NCI-H446 treated with DMSO at 0.1 percent for 48 hours (cell line): ENCODE measurements around the gene VAV2.

ENCODE experiments used
- DNase-seq: peaks from one replicate; lab custom pipeline; 2025; lab: John Stamatoyannopoulos, UW

VAV2 gene, protein sequence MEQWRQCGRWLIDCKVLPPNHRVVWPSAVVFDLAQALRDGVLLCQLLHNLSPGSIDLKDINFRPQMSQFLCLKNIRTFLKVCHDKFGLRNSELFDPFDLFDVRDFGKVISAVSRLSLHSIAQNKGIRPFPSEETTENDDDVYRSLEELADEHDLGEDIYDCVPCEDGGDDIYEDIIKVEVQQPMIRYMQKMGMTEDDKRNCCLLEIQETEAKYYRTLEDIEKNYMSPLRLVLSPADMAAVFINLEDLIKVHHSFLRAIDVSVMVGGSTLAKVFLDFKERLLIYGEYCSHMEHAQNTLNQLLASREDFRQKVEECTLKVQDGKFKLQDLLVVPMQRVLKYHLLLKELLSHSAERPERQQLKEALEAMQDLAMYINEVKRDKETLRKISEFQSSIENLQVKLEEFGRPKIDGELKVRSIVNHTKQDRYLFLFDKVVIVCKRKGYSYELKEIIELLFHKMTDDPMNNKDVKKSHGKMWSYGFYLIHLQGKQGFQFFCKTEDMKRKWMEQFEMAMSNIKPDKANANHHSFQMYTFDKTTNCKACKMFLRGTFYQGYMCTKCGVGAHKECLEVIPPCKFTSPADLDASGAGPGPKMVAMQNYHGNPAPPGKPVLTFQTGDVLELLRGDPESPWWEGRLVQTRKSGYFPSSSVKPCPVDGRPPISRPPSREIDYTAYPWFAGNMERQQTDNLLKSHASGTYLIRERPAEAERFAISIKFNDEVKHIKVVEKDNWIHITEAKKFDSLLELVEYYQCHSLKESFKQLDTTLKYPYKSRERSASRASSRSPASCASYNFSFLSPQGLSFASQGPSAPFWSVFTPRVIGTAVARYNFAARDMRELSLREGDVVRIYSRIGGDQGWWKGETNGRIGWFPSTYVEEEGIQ

DNA sequence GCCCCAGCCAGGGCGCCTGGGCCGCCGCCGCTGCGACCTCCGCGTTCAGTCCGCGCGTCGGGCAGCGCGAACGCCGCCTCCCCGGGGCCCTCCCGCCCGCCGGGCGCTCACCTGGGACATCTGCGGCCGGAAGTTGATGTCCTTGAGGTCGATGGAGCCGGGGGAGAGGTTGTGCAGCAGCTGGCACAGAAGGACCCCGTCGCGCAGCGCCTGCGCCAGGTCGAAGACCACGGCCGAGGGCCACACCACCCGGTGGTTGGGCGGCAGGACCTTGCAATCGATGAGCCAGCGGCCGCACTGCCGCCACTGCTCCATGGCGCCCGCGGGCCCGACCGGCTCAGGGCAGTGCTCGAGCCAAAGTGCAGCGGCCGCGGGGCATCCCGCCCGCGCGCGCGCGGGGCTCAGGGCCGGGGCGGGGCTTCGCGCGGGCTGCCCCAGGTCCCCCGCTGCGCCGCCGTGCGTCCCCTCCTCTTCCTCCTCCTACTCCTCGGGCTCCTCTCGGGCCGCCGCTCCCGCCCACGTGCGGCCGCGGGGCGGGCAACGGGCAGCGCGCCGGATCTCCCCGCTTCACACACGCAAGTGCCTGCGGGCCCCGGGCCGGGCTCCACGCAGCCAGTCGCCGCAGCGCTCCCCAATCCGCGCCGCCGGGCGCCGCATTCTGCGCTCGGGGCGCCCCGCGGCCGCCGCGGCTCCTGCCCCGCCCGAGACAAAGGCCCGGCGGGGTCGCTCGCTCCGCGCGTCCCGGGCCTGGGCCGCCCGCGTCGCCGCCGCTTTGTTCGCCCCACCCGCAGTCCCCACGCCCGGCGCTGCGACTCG lies at the start of gene VAV2:
TSS of gene VAV2 (minus strand) at position 361 of the 816 bp plus-strand sequence. CDS start at position 315, 46 bp downstream.
- DNase-seq, result no peak

- DNase-seq, result no peak
These were observed 49.5 kb upstream of the VAV2 start for GRCh38 chr9:134041649-134041962.

DNA sequence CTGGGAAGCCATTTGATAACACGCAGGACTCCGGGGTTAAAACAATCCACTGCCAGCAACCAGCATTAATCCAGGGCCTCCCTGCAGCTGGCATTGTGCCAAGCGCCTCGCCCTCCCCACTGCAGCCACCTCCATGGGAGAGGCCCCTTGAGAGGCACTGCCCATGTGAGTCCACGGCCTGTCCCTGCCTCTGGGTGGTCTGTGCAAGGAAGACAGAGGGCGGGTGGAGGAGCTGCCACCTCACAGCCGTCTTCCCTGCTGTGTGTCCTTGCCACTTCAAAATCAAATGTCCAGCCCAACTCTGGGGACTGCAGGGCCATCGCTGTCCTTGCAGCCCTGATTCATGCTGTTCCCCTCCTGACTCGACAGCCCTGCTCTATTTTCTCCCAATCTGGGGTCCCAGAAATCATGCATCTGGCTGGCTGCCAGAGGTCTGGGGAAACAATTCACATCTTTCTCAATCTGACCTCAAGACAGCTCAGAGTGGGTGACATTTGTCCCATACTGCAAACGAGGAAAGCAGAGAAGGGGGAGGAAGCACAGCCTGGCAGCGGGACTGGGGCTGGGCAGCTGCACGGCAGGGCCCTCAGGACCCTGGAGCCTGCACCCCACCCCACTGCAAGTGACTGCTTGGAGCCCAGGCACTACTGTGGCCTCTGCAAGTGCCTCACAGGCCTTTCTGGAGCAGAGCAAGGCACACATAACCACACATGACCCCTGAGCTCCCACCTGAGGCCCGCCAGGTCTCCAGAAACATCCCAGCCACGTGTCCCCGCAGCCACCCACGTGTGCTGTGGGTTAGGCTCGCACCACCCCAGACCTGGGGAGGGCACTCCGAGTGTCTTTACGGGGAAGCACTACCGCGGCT lies 48.9 kb upstream of the VAV2 start:
- no peak for DNase-seq

DNA sequence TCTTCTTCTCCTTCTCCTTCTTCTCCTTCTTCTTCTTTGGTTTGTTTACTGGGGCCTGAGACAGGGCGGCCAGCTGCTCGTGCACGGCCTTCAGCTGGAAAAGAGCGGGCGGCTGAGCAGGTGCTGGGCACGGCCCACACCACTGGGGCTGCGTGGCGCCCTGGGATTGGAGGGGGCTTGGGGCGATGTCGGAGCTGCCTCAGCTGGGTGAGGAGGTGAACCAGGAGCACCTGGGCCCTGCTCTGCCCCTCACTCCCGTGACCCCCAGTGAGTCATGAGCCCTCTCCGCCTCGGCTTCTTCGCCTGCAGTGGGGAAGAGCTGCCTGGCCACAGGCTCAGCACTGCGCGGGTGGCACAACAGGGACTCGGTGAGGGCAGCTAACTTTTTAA lies 48.0 kb upstream of the VAV2 start:
- no peak for DNase-seq

DNA sequence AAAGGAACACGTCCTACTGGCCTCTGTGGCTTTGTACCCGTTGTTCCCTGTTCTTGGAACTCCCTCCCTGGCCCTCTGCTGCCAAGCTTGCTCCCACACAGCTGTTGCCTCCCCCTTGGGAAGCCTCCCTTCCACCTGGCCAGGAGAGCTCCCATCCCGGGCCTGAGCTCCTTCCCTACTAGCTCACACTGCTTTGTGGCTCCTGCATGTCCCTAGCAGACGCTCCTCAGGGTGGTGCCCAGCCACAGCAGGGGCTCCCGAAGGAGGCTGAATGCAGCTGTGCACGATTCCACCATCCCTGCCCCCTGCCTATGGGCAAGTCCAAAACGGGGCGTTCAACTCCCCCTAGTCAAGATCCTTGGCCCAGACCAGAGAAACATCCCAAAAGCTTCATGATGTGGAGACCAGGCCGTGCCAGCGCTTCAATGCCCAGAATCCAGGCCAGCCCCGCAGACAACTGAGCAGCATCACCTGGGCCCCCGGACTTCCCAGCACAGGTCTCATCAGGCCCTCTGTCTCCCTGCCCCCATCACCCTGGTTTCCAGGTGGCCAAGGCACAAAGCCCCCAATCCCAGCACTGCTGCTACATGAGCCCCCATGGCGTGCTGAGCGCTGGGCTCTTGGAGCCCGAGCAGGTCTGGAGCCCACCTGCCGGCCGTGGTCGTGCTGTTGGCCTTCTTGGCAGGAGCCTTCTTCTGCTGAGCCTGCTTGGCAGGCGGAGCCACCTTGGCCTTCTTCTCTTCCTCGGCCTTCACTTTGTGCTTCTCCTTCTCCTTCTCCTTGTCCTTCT lies 47.5 kb upstream of the VAV2 start:
- DNase-seq, result no peak

DNA sequence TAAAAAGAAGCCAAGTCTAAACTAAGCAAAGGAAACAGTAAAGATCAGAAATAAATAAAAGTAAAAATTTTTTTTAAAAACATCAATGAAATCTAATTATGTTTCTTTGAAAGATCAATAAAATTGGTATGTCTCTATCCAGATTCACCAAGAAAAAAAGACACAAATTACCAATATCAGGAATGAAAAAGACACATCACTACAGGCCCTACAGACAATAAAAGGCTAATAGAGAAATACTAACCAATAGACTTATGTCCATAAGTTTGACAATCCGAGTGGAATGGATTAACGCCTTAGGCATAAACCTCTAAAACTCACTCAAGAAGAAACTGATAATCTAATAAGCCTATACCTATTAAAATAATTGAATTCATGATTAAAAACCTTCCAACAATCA lies 45.5 kb upstream of the VAV2 start:
- no peak for DNase-seq

GRCh38 chr9:134036130-134036529 lies 44.0 kb upstream of the VAV2 start:
- DNase-seq, result no peak

- no peak for DNase-seq
These were observed 43.2 kb upstream of the VAV2 start for GRCh38 chr9:134035041-134036039.

GRCh38 chr9:134034215-134035040 lies 42.3 kb upstream of the VAV2 start:
- DNase-seq, result no peak

DNA sequence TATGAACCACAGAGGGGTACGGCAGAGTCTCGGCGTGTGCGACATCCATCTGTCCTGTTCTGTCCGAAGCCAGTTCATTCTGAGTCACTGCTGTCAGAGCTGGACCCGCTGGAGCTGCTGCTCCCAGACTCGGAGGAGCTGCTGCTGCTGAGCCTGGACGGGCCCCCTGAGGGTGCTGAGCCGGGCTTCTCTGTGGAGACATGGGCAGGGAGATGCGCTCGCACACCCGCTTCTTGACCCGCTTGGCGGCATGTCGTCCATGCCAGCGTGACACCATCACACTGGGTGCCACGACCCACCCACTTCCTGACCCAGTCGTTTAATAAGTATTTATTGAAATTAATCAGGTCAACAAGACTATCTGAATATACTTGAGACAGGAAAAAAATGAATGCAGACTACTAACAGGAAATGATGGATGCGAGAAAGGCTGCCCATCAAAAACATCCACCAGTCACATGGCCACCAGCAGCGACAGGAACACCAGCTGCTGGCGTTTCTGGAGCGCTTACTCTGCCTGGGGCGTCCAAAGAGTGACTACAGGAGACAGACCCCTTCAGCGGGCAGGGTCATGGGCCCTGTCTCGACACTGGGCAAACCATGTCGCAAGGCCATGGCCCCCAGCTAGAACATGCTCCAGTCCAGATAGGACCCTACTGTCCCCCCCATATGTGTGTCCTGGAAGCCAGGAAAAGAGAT lies 41.5 kb upstream of the VAV2 start:
- no peak for DNase-seq

- no peak for DNase-seq
These were observed 40.5 kb upstream of the VAV2 start for GRCh38 chr9:134032456-134033222.

GRCh38 chr9:134031783-134032182 lies 39.7 kb upstream of the VAV2 start:
- no peak for DNase-seq

DNA sequence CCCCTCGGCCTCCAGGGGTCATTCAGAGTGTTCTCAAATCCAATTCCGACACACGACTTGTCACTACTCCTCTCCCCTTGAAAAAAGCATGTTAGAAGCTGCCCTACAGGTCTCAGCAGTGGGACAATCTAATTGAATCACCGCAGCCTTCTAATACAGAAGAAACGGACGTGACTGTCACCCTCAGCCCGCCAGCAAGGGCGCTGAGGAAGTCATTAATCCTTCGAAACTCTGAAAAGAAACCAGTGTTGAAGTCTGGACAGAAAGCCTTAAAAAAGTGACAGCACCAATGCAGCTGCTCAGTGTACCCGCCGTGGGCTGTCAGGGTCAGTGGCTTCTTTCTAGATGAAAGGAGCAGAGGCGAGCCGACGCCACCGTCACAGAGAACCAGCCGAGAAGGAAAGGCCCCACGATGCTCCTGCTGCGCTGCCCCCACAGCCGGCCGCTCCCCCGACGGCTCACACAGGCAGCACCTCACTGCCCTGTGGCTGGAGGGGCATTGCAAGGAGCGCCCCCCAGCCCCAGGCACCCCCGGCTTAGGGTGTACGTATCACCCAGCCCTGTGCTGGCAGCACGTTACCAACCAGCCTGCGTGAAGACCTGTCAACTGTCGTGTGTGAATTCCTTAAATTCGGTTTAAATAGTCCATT lies 38.8 kb upstream of the VAV2 start:
- no peak for DNase-seq

GRCh38 chr9:134029248-134030226 lies 37.4 kb upstream of the VAV2 start:
- no peak for DNase-seq

- no peak for DNase-seq
These were observed 36.6 kb upstream of the VAV2 start for GRCh38 chr9:134028575-134029247.
